Measurements from ENCODE around the gene WHRN. TPM values are rescaled to one million over a fixed set of nuclear protein-coding genes. Genes with fewer than 3 reads are reported as not detected.
A peak's percentile ranks its signal among the peaks of the same experiment; 100 is the strongest.

Gene WHRN
- total and polyA plus RNA-seq, 9 of the 15 experiments (the other 6 are each of a cell fraction or from before 2014, with no cell fraction given) = 0.31 to 14.1 (median 3.0) TPM

DNA sequence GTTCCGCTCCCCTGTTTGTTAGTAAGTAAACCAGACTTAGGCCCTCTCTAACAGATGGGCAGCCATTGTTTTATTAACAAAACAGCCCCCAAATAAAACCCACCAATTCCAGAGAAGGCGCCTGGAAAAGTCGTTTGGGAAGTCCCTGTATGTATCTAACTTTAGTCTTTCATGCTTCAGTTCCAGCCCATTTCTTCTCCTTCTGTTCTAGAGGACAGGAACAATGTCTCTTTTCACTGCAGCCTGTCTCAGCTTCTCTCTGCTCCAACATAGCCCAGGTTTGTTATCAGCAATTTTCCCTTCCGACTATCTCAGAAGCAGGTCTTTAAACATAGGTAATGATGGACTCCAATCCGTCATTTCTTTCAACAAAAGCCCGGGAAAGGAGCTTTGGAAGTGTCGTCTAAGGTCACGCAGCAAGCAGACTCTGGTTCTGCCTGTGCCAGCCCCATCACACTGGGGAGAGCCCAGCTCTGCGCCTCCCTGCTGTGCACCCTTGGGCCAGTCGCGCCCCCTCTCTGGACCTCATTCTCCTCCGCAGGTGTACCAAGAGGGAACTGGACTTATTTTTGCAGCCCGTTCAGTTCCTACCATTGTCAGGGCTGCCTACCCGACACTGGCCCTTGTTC lies 107.9 kb downstream of the WHRN start (continued):
- TF ChIP-seq ZNF23 (CRISPR knock-in tag; IDR thresholded peaks at IDR 0.05) = no peak
- peak; percentile 79 for TF ChIP-seq ADNP (tag; IDR thresholded peaks at IDR 0.05)
- peak; percentile 35; the same call in 1 of the 2 replicates for TF ChIP-seq MGA (IDR thresholded peaks at IDR 0.05)
- no peak for TF ChIP-seq PHF20 (IDR thresholded peaks at IDR 0.05; ENCODE audit: partially characterized antibody)
- TF ChIP-seq, protein P1, sequence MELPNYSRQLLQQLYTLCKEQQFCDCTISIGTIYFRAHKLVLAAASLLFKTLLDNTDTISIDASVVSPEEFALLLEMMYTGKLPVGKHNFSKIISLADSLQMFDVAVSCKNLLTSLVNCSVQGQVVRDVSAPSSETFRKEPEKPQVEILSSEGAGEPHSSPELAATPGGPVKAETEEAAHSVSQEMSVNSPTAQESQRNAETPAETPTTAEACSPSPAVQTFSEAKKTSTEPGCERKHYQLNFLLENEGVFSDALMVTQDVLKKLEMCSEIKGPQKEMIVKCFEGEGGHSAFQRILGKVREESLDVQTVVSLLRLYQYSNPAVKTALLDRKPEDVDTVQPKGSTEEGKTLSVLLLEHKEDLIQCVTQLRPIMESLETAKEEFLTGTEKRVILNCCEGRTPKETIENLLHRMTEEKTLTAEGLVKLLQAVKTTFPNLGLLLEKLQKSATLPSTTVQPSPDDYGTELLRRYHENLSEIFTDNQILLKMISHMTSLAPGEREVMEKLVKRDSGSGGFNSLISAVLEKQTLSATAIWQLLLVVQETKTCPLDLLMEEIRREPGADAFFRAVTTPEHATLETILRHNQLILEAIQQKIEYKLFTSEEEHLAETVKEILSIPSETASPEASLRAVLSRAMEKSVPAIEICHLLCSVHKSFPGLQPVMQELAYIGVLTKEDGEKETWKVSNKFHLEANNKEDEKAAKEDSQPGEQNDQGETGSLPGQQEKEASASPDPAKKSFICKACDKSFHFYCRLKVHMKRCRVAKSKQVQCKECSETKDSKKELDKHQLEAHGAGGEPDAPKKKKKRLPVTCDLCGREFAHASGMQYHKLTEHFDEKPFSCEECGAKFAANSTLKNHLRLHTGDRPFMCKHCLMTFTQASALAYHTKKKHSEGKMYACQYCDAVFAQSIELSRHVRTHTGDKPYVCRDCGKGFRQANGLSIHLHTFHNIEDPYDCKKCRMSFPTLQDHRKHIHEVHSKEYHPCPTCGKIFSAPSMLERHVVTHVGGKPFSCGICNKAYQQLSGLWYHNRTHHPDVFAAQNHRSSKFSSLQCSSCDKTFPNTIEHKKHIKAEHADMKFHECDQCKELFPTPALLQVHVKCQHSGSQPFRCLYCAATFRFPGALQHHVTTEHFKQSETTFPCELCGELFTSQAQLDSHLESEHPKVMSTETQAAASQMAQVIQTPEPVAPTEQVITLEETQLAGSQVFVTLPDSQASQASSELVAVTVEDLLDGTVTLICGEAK (IDR thresholded peaks at IDR 0.05) = peak; percentile 23
- TF ChIP-seq, protein P1 (CRISPR knock-in tag; IDR thresholded peaks at IDR 0.05) = no peak
- TF ChIP-seq TAF7 (tag; IDR thresholded peaks at IDR 0.05) = no peak

Data from K562 (cell line).